NCI-H1930 (cell line): ENCODE results near the gene AMDHD1.
A peak's percentile ranks its signal among the peaks of the same experiment; 100 is the strongest.

Source experiments
- DNase-seq, 2 experiments: peaks; one replicate each; lab custom pipeline; 2025; lab: John Stamatoyannopoulos, UW

The AMDHD1 gene

GRCh38 chr12:95943330-95943842 is at the start of gene AMDHD1:
Gene AMDHD1, plus strand, starts transcription at chr12:95943331. Its CDS starts 68 bp downstream, at chr12:95943399.
- peak; percentile 32 to 79 for DNase-seq

- DNase-seq, result no peak
Observed at GRCh38 chr12:95896846-95897245, 46.3 kb upstream of the AMDHD1 start.

GRCh38 chr12:95898081-95898480 is 45.0 kb upstream of the AMDHD1 start:
- no peak for DNase-seq

- no peak for DNase-seq
Observed at GRCh38 chr12:95908573-95908972, 34.6 kb upstream of the AMDHD1 start.

GRCh38 chr12:95909871-95910270 is 33.3 kb upstream of the AMDHD1 start:
- no peak for DNase-seq

GRCh38 chr12:95918194-95918993 is 24.7 kb upstream of the AMDHD1 start:
- DNase-seq, result peak; percentile 7 to 62

- DNase-seq, result no peak
Observed at GRCh38 chr12:95919110-95919509, 24.0 kb upstream of the AMDHD1 start.

GRCh38 chr12:95922231-95922630 is 20.9 kb upstream of the AMDHD1 start:
- DNase-seq, result no peak

- no peak for DNase-seq
Observed at GRCh38 chr12:95940514-95940913, 2.6 kb upstream of the AMDHD1 start.

- peak in 1 of 2 experiments; percentile 52 for DNase-seq
Observed at GRCh38 chr12:95942101-95942523, 1.0 kb upstream of the AMDHD1 start.

GRCh38 chr12:95942524-95943329 is 404 bp upstream of the AMDHD1 start, which contains the start of gene CCDC38:
Gene CCDC38, minus strand, starts transcription at chr12:95942614. Its CDS starts 6,105 bp downstream, at chr12:95936509.
- peak; percentile 83 to 84 for DNase-seq

GRCh38 chr12:95944108-95944704 is 1.1 kb downstream of the AMDHD1 start:
- DNase-seq, result no peak

- DNase-seq, result peak in 1 of 2 experiments; percentile 21
Observed at GRCh38 chr12:95949477-95950206, 6.5 kb downstream of the AMDHD1 start.

GRCh38 chr12:95951515-95951914 is 8.4 kb downstream of the AMDHD1 start:
- no peak for DNase-seq

- no peak for DNase-seq
Observed at GRCh38 chr12:95953000-95953399, 9.9 kb downstream of the AMDHD1 start.

- DNase-seq, result no peak
Observed at GRCh38 chr12:95955549-95956159, 12.5 kb downstream of the AMDHD1 start.

- DNase-seq, result no peak
Observed at GRCh38 chr12:95956557-95957145, 13.5 kb downstream of the AMDHD1 start.

GRCh38 chr12:95959107-95959506 is 16.0 kb downstream of the AMDHD1 start:
- peak in 1 of 2 experiments; percentile 9 for DNase-seq

GRCh38 chr12:95960241-95960640 is 17.1 kb downstream of the AMDHD1 start:
- no peak for DNase-seq

GRCh38 chr12:95962222-95962621 is 19.1 kb downstream of the AMDHD1 start:
- DNase-seq, result no peak

GRCh38 chr12:95963096-95963495 is 20.0 kb downstream of the AMDHD1 start:
- DNase-seq, result no peak
